GM10248 (cell line): ENCODE results near the gene DCLRE1A.

Experiments
- CTCF ChIA-PET: fragments of 300-600 bp; sonication (Branson Sonifier 250); formaldehyde crosslinking; extraction: SDS; loops from one replicate; lab custom pipeline; 2021; ENCODE audit warnings: antibody characterized with exemption; lab: Yijun Ruan, JAX
- POLR2A ChIA-PET: fragments of 350-650 bp; sonication (Branson Sonifier 250); formaldehyde crosslinking; extraction: SDS; loops from one replicate; lab custom pipeline; 2020; ENCODE audit warnings: antibody characterized with exemption; lab: Yijun Ruan, JAX
- DNase-seq: peaks from one replicate; pipeline ENCODE4 v3.0.0; 2012; ENCODE audit errors: extremely low spot score
- TF ChIP-seq, protein P1 (sequence below): IDR thresholded peaks from 2 replicates; pipeline ENCODE4 v1.5.1; 2012; ENCODE audit warnings: mild to moderate bottlenecking, low read depth; ENCODE audit errors: extremely low read depth, missing control alignments, control extremely low read depth

Gene DCLRE1A

GRCh38 chr10:113854761-113855588 lies 1.1 kb upstream of the DCLRE1A start:
- CTCF ChIA-PET = no interaction called here
- POLR2A ChIA-PET = no interaction called here
- DNase-seq = peak; percentile 65
- TF ChIP-seq, protein P1, sequence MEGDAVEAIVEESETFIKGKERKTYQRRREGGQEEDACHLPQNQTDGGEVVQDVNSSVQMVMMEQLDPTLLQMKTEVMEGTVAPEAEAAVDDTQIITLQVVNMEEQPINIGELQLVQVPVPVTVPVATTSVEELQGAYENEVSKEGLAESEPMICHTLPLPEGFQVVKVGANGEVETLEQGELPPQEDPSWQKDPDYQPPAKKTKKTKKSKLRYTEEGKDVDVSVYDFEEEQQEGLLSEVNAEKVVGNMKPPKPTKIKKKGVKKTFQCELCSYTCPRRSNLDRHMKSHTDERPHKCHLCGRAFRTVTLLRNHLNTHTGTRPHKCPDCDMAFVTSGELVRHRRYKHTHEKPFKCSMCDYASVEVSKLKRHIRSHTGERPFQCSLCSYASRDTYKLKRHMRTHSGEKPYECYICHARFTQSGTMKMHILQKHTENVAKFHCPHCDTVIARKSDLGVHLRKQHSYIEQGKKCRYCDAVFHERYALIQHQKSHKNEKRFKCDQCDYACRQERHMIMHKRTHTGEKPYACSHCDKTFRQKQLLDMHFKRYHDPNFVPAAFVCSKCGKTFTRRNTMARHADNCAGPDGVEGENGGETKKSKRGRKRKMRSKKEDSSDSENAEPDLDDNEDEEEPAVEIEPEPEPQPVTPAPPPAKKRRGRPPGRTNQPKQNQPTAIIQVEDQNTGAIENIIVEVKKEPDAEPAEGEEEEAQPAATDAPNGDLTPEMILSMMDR = no peak

DNA sequence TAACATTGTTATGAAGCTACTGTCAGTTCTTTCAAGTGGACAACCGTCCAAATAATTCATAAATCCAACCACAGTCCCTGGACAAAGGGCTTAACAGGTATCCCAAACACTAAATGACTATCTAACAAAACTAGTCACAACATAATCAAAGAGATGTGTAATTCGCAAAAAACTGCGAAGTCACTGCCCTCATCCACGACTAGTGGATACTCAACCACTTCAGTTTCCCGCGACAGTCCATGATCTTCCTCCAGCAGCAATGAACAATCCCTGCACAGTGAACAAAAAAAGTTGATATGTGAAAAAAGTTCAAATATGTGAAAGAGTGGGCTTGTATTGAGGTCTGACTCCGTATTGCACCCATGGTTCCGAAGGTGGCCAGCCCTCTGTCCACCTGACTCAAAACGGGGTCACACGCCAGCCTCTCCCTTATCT lies 287 bp downstream of the DCLRE1A start:
- no peak for DNase-seq
- CTCF ChIA-PET = interaction anchor here (1.3 to 1.6 kb wide), 2 partner anchors 30 to 149 kb away, joined by 3 read pairs; no protein-coding TSS in a partner anchor
- POLR2A ChIA-PET = no interaction called here
- TF ChIP-seq, protein P1 = no peak

GRCh38 chr10:113849946-113850345 lies 3.9 kb downstream of the DCLRE1A start:
- TF ChIP-seq, protein P1 = no peak
- CTCF ChIA-PET = interaction anchor here (0.8 to 1.4 kb wide), 6 partner anchors 9 to 170 kb away, joined by 3 to 4 read pairs (median 3); partner anchors contain the start of gene CASP7
- POLR2A ChIA-PET = no interaction called here
- no peak for DNase-seq

DNA sequence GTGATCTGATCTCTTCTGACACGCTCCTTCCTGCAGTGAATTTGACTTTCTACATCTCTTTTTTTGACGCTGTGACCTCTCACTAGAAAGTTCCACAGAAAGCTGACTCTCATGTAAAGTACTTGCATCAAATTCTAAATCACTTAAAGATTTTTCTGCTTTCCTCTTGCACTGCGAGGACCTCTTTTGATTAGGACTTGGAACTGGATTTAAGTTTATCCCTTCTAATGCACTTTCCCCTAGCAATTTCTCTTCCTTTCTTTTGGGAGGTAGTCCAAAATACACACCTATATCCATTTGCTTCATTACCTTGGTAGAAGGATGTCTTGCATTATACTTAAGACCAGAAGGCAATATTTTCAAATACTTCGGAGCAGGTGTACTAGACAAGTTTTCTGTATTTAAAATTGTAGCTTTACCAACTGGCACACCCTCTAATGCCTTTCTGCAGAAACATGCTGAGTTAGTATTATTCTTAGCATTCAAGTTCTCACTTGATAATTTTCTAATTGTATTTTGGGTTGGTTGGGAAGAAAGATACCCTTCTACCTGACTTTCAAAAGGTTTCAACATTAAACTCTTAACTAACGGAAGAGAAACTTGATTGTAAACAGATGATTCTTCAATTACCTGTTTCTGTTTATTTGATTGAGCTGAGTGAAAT lies 4.6 kb downstream of the DCLRE1A start:
- TF ChIP-seq, protein P1 = no peak
- POLR2A ChIA-PET = no interaction called here
- DNase-seq = no peak
- CTCF ChIA-PET = interaction anchor here (0.8 to 1.4 kb wide), 6 partner anchors 8 to 170 kb away, joined by 3 to 4 read pairs (median 3); partner anchors contain the start of gene CASP7

DNA sequence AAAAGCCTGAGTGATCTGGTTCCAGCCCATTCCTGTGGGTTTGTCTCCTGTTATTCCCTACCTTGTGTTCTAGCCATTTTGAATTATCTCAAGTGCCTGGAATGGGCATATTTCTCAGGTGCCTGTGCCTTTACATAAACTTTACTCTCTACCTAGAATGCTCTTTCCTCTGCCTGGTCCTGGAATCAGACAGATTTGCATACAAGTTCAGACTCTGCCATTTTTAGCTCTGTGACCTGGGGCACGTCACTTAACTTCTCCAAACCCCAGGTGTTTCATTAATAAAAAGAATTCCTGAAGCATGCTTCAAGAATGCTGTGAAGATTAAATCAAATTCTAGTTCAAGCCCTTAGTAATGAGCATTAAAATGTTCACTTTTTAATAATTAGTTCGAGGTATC lies 7.8 kb downstream of the DCLRE1A start:
- CTCF ChIA-PET = no interaction called here
- TF ChIP-seq, protein P1 = no peak
- no peak for DNase-seq
- POLR2A ChIA-PET = interaction anchor here (0.5 kb wide), 1 partner anchor 19 kb away, joined by 3 read pairs; no protein-coding TSS in a partner anchor

- ChIA-PET POLR2A (no interaction called here), CTCF (interaction anchor here (1.1 kb wide), 1 partner anchor 43 kb away, joined by 3 read pairs; no protein-coding TSS in a partner anchor)
These were observed 9.9 kb downstream of the DCLRE1A start for GRCh38 chr10:113843972-113844485.

More at GRCh38 chr10:113843972-113844485, 9.9 kb downstream of the DCLRE1A start:
- no peak for DNase-seq
- TF ChIP-seq, protein P1 = no peak
